Uterus (tissue), 4 donors: ENCODE data around the gene MAT2A. TPM values are rescaled to one million over a fixed set of nuclear protein-coding genes. Genes with fewer than 3 reads are reported as not detected.

Experiments used
- DNase-seq, 2 donors: peaks; one replicate each; pipeline ENCODE4 v3.0.0-alpha.2; 2019 to 2020
- H3K27ac ChIP-seq, 2 donors: fragments of 200-600 bp; sonication (generic); 1 replicate in 1 of 2; 2 replicates in 1 of 2; pipeline ENCODE4 v1.5.1; 2016 to 2018
- H3K27me3 ChIP-seq, 2 donors: fragments of 200-600 bp; sonication (generic); one replicate each; pipeline ENCODE4 v1.5.1; 2018 to 2019; ENCODE audit warnings: control low read depth in 1 of 2
- H3K36me3 ChIP-seq, 2 donors: fragments of 200-600 bp; sonication (generic); one replicate each; pipeline ENCODE4 v1.5.1; 2019; ENCODE audit warnings: control low read depth in 1 of 2
- H3K4me1 ChIP-seq, 2 donors: fragments of 200-600 bp; sonication (generic); one replicate each; pipeline ENCODE4 v1.5.1; 2018 to 2019; ENCODE audit warnings: control low read depth in 1 of 2
- H3K4me3 ChIP-seq, 2 donors: fragments of 200-600 bp; sonication (generic); 1 replicate in 1 of 2; 2 replicates in 1 of 2; pipeline ENCODE4 v1.5.1; 2018 to 2019; ENCODE audit warnings: mild to moderate bottlenecking in 1 of 2
- H3K9me3 ChIP-seq, 2 donors: fragments of 200-600 bp; sonication (generic); one replicate each; pipeline ENCODE4 v1.5.1; 2019; ENCODE audit warnings: control low read depth in 1 of 2
- CTCF ChIP-seq, 4 experiments: fragments of 200-600 bp in 2 of 4; fragments of 450-650 bp in 2 of 4; sonication (generic) in 2 of 4; IDR thresholded peaks; one replicate each; pipeline ENCODE4 v1.5.1; 2016 to 2019; ENCODE audit warnings: antibody characterized with exemption in 4 of 4, mild to moderate bottlenecking in 2 of 4, moderate library complexity in 1 of 4
- POLR2A ChIP-seq, 2 donors: fragments of 450-650 bp; IDR thresholded peaks; one replicate each; pipeline ENCODE4 v1.6.1; 2016; ENCODE audit warnings: antibody characterized with exemption in 2 of 2, mild to moderate bottlenecking in 1 of 2, moderate library complexity in 1 of 2
- intact Hi-C: fragments of 100-400 bp; cut with DNase I; formaldehyde crosslinking; loops from one replicate; pipeline ENCODE4 v1.15.1; 2023; ENCODE audit warnings: low total_unique reads
- total RNA-seq, 4 donors: library from RNA; depleted of rRNA in 3 of 4; stranded (reverse); fragments of >200 nt in 3 of 4; gene quantifications; one replicate each; pipeline versions ENCODE4 v1.1.0 to v1.2.4, GENCODE V29; 2014 to 2023
- donor health status: DM: yes; HTN: yes; CAD: no.

MAT2A gene
- total RNA-seq, 4 donors from 2014 or later: 77.1 to 249 (median 108) TPM

- intact Hi-C loops: no loop called here
- H3K36me3 ChIP-seq: no peaks in the 10 kb centered on the region
- no peaks in the 10 kb centered on the region for H3K27me3 ChIP-seq
- H3K4me1 ChIP-seq: no peaks in the 10 kb centered on the region
- no peak overlapping the region for H3K4me3 ChIP-seq
- H3K9me3 ChIP-seq: no peaks in the 10 kb centered on the region
- DNase-seq: no peak
- no peak for TF ChIP-seq CTCF (IDR thresholded peaks at IDR 0.05)
- no peak for TF ChIP-seq POLR2A (IDR thresholded peaks at IDR 0.05)
- no peak overlapping the region for H3K27ac ChIP-seq
Measured at GRCh38 chr2:85516653-85517389, 22.1 kb upstream of the MAT2A start.

- TF ChIP-seq POLR2A (IDR thresholded peaks at IDR 0.05) (no peak), CTCF (IDR thresholded peaks at IDR 0.05) (no peak)
- H3K4me3 ChIP-seq: no peak overlapping the region
- intact Hi-C loops: no loop called here
- no peak for DNase-seq
- no peaks in the 10 kb centered on the region for H3K9me3 ChIP-seq
- no peaks in the 10 kb centered on the region for H3K36me3 ChIP-seq
- no peaks in the 10 kb centered on the region for H3K27me3 ChIP-seq
- no peaks in the 10 kb centered on the region for H3K4me1 ChIP-seq
- no peak overlapping the region for H3K27ac ChIP-seq
Measured at GRCh38 chr2:85522090-85522647, 16.8 kb upstream of the MAT2A start.

GRCh38 chr2:85523062-85523902 is 15.7 kb upstream of the MAT2A start:
- Histone ChIP-seq H3K4me1 (no peaks in the 10 kb centered on the region), H3K9me3 (no peaks in the 10 kb centered on the region), H3K27ac (peak overlapping the region; percentile 56 to 73), H3K27me3 (no peaks in the 10 kb centered on the region), H3K36me3 (no peaks in the 10 kb centered on the region), H3K4me3 (no peak overlapping the region)
- TF ChIP-seq CTCF (IDR thresholded peaks at IDR 0.05): no peak
- TF ChIP-seq POLR2A (IDR thresholded peaks at IDR 0.05): no peak
- DNase-seq: no peak
- intact Hi-C loops: no loop called here

- intact Hi-C loops: no loop called here
- H3K27ac ChIP-seq: peak overlapping the region; percentile 56 to 73
- no peak overlapping the region for H3K4me3 ChIP-seq
- H3K36me3 ChIP-seq: no peaks in the 10 kb centered on the region
- no peak for DNase-seq
- no peaks in the 10 kb centered on the region for H3K9me3 ChIP-seq
- TF ChIP-seq CTCF (IDR thresholded peaks at IDR 0.05): no peak
- TF ChIP-seq POLR2A (IDR thresholded peaks at IDR 0.05): no peak
- H3K4me1 ChIP-seq: no peaks in the 10 kb centered on the region
- H3K27me3 ChIP-seq: no peaks in the 10 kb centered on the region
Measured at GRCh38 chr2:85523903-85524335, 15.0 kb upstream of the MAT2A start.
